ENCODE measurements around the gene DSCAML1. TPM values are rescaled to one million over a fixed set of nuclear protein-coding genes. Genes with fewer than 3 reads are reported as not detected.

The DSCAML1 gene
- total RNA-seq, 1 experiment from 2014 or later: not detected

DNA sequence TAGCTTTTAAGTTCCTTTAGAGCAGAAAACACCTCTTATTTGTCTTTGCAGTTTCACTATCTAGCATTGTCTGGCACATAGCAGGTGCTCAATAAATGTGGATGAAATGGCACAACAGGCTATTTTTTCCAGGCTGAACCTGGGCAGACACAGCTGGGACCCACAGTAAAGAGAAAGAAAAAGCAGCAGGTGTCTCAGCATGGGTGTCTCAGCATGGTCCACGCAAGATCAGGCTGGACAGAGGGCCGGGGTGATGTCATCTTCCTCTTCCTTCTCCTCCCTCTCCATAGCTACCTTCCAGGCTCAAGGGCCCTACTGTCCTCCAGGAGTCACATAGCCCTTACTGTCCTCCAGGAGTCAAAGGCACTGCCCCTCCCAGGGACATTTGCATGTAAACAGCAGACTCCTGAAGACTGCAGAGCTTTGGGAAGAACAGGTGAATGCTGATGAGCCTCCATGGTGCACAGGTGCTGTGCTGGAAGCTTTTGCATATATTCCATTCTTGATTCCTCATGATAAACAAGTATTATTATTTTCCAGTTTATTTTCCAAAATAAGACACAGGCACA lies 65.2 kb downstream of the DSCAML1 start:
- DNase-seq (ENCODE audit: extremely low read depth, low read depth): no peak

DNA sequence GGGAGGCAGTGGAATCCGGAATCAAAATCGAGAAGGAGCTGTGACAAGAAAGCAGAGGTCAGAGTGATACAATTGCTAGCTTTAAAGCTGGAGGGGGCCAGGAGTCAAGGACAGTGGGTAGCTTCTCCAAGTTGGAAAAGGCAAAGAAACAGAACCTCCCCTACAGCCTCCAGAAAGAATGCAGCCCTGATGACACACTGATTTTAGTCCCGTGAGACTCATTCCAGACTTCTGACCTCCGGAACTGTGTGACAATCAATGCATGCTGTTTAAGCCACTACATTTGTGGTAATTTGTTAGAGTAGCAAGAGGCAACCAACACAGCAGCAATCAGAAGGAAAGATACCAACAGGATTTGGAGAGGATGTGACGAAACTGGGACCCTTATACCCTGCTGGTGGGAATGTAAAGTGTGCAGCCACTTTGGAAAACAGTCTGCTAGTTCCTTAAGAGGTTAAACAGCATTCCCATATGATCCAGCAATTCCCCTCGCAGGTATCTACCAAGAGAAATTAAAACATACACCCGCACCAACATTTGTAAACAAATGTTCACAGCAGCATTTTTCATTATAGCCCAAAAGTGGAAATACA lies 66.7 kb downstream of the DSCAML1 start:
- DNase-seq (ENCODE audit: extremely low read depth, low read depth): no peak

DNA sequence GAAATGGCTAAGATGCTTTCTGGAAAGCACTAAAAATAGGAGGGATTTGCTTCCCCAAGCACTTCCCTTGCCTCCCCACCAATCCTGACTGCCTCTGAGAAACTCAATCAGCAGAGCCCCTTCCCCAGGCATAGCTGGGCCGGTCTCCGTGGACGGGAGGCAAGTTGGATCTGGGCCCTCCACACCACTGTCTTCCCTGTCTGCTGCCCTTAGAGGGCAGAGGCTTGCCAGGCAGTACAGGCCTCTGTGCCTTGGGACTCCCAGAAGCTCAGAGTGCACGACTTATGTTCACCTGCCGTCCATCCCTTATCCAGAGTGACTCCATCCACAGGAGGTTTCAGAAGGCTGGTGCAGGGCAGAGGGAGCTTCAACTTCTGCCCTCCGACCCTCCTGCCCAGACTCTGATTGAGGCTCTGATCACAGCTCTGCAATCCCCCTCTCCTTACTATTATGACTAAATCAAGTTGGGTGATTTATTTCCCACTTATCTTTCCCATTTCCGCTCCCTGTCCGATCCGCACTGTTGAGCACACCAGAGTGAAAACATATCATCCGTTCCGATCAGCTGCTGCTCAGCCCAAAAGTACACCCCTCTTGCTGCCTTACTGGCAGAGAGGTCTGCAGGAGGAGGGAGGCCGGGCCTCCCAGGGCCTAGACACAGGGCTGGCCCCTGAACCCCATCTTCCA lies 71.8 kb downstream of the DSCAML1 start:
- no peak for DNase-seq (ENCODE audit: extremely low read depth, low read depth)

DNA sequence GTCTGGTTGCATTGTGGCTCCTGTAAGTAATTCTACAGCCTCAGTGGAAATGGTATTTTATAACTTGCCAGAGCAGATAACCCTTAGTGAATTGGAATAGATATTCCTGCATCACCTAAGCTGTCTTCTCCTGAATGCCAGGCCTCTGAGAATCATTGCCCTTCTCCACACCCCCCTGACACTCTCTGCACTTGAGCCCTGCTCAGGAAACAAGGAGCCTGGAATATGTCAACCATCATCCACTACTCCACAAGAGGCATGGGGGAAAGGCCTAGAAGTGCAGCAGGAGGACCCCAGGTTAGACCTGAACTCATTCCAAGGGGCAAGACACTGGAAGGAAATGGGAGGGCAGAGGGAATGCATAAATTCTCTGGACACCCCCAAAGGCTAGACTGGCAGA lies 72.4 kb downstream of the DSCAML1 start:
- DNase-seq (ENCODE audit: extremely low read depth, low read depth): no peak

DNA sequence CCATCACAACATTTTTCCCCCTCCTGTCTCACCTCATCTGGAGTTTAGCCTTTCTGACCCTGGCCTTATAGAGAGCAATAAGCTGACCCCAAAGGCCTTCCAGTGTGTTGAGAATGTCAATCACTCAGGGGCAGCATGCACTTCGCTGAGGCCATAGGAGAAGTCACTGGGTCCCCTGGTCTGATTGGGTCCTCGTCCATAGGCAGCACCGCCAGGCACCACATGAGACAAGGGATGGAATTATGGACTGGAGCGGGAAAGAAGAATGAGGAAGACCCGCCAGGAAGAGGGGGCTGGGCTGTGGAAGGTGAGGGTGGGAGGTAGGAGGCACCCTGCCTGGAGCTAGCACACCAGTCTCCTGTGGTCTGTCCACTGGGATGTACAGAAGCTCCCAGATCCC lies 72.9 kb downstream of the DSCAML1 start:
- DNase-seq (ENCODE audit: extremely low read depth, low read depth): no peak

DNA sequence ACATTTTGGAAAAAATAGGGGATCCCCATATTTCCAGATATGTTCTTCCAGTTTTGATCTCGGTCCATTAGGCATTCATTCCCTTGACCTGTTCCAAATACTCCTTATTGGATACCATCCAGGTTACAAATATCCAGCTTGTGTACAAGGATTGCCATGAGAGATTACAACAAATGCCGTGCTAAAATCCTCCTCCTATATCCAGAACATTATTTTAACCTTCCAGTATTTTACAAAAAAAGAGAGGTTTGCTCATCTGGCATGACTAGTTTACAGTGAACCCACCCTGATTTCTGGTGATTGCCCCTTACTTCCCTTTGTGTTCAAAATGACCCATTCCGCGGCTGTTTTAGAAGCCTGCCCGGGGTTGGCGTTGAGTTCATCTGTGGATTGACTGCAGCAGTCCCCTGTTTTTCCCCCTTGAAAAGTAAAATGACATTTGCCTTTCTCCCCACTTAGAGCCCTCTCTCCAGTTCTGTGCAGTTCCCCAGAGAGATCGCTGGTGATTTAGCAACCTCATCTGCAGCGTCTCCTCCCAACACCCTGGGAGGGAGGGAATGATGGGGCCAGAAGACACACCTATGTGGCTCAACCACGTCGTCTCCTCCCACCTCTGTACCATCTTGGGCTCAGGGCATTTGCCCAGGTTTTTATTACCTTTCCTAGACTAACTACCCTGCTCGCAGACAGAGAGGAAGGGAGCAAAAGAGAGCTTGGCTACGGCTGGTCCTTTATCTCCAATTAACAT lies 73.6 kb downstream of the DSCAML1 start:
- DNase-seq (ENCODE audit: extremely low read depth, low read depth): no peak

DNA sequence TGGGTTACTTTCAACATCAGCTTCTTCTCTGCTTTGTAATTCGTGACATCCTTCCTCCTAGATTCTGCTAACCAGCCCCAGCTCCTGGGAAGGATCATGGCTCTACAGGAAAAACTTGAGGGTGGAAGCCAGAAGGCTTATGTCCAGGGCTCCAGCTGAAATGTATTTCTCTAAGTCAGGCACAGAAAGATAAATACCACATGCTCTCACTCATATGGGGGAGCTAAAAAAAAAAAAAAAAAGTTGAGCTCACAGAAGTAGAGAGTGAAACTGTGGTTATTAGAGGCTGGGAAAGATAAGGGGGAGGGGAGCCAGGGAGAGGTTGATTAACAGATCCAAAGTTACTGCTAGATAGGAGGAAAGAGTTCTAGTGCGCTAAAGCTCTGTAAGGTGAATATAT lies 74.9 kb downstream of the DSCAML1 start:
- DNase-seq (ENCODE audit: extremely low read depth, low read depth): no peak

DNA sequence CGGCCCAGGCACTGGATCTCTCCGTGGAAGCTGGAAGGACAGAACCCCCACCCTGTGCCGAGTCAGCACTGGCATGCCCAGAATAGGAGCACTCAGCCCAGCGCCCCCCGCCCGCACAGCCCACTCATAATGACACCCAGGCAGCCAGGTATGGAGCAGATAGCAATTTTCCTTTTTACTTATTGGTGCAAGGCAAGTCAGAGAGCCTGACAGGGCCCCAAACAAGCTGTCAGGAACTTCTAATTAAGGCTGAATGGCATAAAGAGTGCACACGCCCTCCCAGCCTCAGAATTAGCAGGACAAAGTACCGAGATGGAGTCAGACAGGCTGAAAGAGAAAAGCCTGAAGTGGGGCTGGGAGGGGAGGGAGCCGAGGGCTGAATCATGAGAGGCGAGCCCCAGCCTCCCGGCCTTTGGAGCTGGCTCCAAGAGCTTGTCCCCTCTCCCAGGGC lies 76.9 kb downstream of the DSCAML1 start:
- DNase-seq (ENCODE audit: extremely low read depth, low read depth): no peak

DNA sequence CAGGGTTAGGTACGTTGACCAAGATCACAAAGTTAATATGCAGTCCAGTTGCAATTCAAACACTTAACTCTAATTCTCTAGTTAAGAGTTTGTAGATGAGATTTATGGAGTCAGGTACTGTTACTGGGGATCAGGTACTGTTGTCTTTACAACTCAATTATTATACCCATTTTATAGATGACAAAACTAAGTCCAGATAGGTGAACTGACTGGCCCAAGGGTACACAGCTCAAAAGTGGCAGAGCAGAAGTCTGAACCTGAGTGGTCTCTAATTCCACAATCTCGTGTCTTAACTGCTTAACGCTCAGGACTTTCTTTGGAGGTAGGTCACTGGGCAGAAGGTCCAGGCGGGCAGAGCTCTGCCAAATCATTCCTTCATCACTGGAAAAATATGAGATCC lies 77.5 kb downstream of the DSCAML1 start:
- no peak for DNase-seq (ENCODE audit: extremely low read depth, low read depth)

DNA sequence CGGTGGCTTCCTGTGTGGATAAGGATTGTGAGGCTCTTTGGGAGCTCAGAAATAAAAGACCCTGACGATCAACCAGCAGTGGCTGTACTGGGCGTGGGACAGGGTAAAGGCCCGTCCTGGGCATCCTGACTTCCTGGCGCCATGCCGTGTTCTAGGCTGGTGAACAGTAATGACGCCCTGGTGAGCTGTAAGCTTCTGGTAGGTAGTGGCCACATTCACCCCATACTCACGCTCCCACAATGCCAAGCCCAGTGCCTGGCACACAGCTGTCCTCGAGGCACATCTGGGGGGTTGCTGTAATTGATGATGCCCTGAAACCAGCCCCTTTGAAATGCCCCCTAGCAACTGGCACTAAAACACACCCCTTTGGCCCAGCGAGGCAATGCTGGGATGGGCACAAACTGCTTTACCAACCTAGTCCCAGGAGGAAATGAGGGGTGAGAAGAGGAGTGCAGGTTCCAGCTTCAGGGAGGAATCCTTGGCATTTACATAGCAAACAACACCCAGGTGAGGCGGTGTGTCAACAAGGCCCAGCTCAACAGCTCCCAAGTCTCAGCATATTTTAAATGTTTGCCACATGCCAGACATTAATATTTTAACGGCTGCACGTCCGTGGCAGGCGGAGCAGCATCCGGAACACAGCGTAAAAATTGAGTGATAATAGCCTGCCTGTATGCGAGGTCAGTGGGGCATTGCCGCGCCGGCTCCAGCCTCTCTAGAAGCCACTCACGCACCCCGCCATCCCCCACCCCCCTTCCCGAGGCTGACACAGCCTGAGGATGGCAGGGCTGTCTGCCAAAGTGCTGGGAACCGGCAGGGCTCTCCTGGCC lies 79.3 kb downstream of the DSCAML1 start:
- DNase-seq (ENCODE audit: extremely low read depth, low read depth): no peak

DNA sequence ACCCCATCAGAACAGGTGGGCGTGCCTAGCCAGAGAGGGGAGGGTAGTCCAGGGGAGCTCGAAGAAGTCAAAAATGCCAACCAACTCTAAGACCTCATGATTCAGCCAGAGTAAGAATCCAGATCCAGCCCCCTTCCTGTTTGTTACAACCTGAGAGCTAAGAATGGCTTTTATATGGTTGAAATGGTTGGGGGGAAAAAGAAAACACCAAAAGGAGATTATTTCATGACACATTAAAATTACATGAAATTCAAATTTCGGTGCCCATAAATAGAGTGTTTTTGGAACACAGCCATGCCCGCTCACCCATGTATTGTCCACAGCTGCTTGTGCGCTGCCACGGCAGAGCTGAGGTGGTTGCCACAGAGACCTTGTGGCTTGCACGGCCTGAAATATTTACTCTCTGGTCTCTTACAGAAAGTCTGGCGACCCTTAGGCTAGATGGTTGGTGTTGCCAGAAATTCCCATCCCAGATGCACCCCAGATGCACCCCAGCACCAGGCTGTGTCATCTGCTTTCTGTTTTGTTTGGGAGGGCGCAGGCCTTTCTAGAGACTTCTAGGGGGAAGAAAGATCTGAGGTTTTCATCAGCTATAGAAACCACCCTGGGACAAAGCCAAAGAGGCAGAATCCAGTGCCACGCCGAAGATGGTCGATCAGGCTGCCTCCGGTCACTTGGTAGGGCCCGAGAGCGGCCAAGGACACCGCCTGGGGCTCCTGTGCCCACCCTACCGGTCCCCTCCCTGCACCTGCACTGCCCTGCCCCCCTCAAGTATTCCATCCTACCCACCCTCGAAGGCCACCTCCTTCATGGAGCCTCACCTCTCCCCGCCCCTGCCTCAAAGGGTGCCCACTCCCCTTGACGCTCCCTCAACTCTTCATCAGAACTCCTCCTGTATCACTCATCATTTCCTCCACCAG lies 80.2 kb downstream of the DSCAML1 start:
- no peak for DNase-seq (ENCODE audit: extremely low read depth, low read depth)

DNA sequence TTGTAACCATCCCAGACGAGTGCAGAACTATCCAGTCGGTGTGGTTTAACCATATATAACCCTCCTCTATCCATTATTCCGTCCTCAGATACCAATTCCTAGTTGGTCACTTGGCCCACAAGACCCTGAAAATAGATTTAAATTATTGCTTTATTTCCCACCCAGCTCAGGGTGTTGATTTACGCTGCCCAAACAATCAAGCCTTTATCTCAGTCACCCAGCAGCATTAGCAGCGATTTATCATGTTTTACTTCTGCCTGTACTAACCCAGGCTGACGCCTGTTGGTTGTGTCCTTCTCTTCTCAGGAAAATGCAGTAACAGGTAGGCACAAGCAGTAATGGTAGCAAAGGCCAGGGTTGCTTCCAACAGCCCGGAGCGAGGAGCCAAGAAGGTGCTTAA lies 81.2 kb downstream of the DSCAML1 start:
- DNase-seq (ENCODE audit: extremely low read depth, low read depth): no peak

DNA sequence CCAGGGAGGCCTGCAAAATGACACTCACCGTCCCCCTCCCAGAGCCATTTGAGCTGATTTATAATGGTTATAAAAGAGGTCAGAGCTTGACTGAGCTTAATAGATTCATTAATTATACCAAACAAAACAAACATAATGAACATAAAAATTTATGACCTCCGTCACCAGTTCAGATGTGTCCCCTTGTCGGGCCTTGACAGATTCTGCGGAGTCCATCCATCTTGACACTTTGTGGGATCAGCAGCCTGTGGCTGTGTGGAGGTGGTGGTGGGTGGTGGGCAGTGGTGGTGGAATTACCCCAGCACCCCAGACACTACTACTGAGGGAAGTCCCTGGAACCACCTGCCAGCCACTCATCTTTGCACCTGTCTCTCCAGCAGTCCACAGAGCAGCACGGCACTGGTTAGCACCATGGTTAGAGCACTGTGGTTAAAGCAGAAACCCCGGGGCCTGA lies 83.5 kb downstream of the DSCAML1 start:
- no peak for DNase-seq (ENCODE audit: extremely low read depth, low read depth)

DNA sequence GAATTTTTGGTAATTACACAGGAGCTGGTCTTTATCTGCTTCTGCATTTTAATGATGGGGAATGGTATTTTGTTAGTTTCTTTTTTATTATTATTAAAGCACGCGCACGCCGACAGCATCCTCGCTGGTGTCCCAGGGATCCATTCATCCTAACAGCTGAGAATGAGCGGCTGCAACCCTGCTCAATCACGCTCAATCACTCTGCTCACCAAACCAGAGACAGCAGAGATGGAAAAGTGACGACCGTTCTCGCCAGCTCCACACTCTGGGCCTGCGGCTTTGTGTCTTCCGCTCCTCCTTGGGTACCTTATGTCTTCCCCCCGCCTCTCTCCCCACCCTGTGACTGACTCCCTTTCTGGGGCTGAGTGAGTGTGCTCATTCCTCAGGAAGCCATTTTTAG lies 84.5 kb downstream of the DSCAML1 start:
- no peak for DNase-seq (ENCODE audit: extremely low read depth, low read depth)

DNA sequence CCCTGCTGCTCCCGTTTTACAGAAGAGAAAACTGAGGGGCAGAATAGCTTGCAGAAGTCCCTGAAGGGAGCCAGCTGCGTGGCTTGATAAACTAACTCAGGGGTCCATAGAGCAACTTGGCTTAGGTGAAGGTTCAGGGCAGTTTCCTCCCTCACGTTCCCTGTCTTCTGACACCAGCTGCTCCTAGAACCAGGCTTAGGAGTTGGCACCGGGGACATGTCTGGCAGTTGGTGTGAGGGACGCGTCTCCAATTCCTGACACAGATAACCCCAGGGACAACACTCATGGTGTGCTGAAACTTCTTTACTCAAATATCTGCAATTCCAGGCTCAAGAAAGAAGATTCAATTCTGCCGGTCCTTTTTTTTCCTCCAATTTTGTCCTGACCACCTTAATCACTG lies 85.7 kb downstream of the DSCAML1 start:
- no peak for DNase-seq (ENCODE audit: extremely low read depth, low read depth)

DNA sequence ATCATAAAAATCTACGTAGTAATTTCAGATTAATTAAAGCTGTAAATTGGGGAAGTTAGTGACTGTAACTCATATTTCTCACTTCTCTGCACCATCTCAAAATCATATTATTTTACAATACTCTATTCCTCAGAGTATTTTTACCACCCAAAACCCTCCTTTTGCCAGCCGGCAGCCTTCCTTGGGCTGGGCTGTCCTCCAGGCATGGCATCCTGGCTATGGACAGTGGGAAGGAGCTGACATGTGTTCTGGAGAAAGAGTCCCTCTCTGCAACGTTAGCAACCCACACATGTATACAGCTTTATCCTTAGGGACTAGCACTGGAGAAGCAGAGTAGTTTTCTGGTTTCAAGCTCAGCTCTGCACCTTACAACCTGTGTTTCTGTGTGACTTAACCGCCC lies 86.8 kb downstream of the DSCAML1 start:
- no peak for DNase-seq (ENCODE audit: extremely low read depth, low read depth)

DNA sequence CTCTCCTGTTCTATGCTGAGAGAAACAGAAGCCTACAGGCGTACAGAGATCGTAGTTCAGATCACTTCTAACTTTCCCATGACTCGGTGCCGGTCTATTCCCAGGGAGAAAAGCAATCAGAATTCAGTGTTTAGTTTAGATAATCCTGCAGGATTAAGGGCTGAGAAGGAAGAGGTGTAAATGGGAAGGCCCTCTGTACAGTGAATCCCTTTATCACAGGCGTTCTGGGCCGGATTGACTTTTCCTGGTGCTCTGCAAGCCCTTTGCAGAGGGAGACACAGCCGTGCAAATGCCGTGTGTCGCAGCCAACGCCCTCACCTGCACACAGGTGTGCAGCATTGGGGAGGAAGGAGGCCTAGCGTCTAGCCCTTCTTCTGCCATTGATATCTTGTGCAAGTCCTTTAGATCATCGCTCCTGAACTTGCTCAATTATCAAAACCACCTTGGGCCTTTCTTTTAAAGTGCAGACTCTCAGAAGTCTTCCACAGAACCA lies 90.6 kb downstream of the DSCAML1 start:
- DNase-seq (ENCODE audit: extremely low read depth, low read depth): no peak

DNA sequence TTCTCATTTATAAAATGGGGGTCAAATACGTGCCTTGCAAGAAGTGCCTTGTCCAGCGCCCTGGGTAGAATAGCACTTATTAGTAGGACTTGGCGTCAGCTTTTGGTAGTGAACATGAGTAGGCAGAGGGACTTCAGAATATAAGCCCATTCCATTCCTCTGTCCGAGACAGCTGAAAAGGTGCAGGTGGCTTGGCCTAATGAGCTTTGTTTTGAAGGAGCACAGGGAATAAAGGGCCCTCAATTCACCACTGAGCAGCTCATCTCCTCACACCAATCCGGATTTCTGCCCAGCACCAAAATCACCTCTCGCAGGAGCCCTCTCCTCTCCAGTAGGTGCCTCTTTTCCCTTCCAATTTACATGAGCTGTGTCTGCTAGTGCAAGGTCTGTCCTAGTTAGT lies 91.2 kb downstream of the DSCAML1 start:
- DNase-seq (ENCODE audit: extremely low read depth, low read depth): no peak

DNA sequence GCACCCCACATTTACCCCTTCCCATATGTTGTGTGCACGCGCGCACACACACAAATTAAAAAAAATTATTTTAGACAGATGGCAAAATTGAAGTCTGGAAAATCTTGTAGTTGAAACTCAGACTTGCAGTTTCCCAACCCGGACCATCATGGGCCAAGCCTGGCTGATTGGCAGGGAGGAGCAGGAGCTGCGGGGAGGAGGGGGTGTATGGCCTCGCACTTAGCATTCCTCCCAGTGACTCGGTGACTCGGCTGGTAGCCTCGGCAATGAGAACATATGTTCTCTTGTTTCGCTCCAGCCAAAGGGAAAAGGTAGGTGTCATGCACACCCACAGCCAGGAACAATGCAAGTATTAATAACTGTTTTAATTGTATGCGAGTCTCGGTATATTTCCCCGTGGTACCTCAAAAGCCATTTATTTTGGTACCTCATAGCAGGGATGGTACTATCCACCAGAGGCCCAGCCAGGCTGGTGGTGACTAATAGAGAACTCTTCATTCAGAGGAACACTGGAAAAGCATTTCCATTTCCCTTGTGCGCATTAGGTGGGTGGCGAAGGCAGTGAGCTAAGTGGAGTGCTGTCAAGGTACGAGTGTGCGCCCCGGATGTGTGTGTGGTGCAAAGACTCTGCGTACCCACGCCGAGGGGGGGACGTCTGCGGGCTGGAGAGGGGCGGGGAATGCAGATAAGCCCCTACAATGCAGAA lies 92.5 kb downstream of the DSCAML1 start:
- no peak for DNase-seq (ENCODE audit: extremely low read depth, low read depth)

Data from NCI-H460 (cell line).